Heart left ventricle (tissue), 16 donors: ENCODE measurements around the gene PLCXD3. TPM values are rescaled to one million over a fixed set of nuclear protein-coding genes. Genes with fewer than 3 reads are reported as not detected.

Experiments used
- ATAC-seq, 4 donors: fragments of 200-7000 bp; cut with Tn5 transposase; one replicate each; pipeline ENCODE4 v1.9.1; 2020 to 2022; ENCODE audit warnings: moderate library complexity in 4 of 4, mild to moderate bottlenecking in 3 of 4, moderate number of reproducible peaks in 1 of 4
- DNase-seq, 5 donors: peaks; one replicate each; pipeline ENCODE4 v3.0.0-alpha.2; 2020
- H3K27ac ChIP-seq, 12 donors: fragments of 200-600 bp; sonication (generic) in 4 of 12; one replicate each; pipeline versions ENCODE4 v1.5.0 to v1.8.0; 2016 to 2022; ENCODE audit warnings: mild to moderate bottlenecking in 2 of 12
- H3K27me3 ChIP-seq, 9 donors: fragments of 200-600 bp; sonication (generic) in 2 of 9; one replicate each; pipeline versions ENCODE4 v1.5.1 to v1.8.0; 2016 to 2022; ENCODE audit warnings: mild to moderate bottlenecking in 3 of 9
- H3K36me3 ChIP-seq, 9 donors: fragments of 200-600 bp; sonication (generic) in 2 of 9; one replicate each; pipeline versions ENCODE4 v1.5.0 to v1.8.0; 2018 to 2022; ENCODE audit warnings: mild to moderate bottlenecking in 2 of 9
- H3K4me1 ChIP-seq, 12 donors: fragments of 200-600 bp; sonication (generic) in 4 of 12; one replicate each; pipeline versions ENCODE4 v1.5.0 to v1.8.0; 2016 to 2022; ENCODE audit warnings: mild to moderate bottlenecking in 3 of 12
- H3K4me3 ChIP-seq, 12 donors: fragments of 200-600 bp; sonication (generic) in 4 of 12; one replicate each; pipeline versions ENCODE4 v1.5.0 to v1.8.0; 2017 to 2022; ENCODE audit warnings: mild to moderate bottlenecking in 9 of 12, moderate library complexity in 4 of 12
- H3K9me3 ChIP-seq, 12 donors: fragments of 200-600 bp; sonication (generic) in 4 of 12; one replicate each; pipeline versions ENCODE4 v1.5.0 to v1.8.0; 2016 to 2022; ENCODE audit warnings: mild to moderate bottlenecking in 1 of 12
- CTCF ChIP-seq, 12 donors: fragments of 200-600 bp; sonication (generic) in 4 of 12; IDR thresholded peaks; one replicate each; pipeline versions ENCODE4 v1.5.0 to v1.8.0; 2018 to 2022; ENCODE audit warnings: antibody characterized with exemption in 12 of 12, mild to moderate bottlenecking in 5 of 12
- POLR2A ChIP-seq, 2 donors: fragments of 450-650 bp; IDR thresholded peaks; one replicate each; pipeline ENCODE4 v1.6.1; 2017; ENCODE audit warnings: antibody characterized with exemption in 2 of 2, mild to moderate bottlenecking in 2 of 2, moderate library complexity in 2 of 2
- WGBS, 4 donors: extraction: QIAGEN DNeasy Blood & Tissue Kit in 2 of 4; methylation state at CpG; one replicate each; pipeline versions ENCODE4 v1.1.5 to v1.1.7; 2013 to 2018; 5-methylcytosine and 5-hydroxymethylcytosine counted together
- intact Hi-C, 10 donors: fragments of 100-400 bp; cut with DNase I; formaldehyde crosslinking; loops; one replicate each; pipeline versions ENCODE4 v1.11.1 to v1.14.2; 2022
- polyA plus RNA-seq, 2 donors: library from polyadenylated mRNA; stranded (reverse); fragments of 200-250 nt; gene quantifications; one replicate each; pipeline ENCODE4 v1.2.3, GENCODE V29; 2013
- total RNA-seq, 9 donors: library from RNA; depleted of rRNA in 2 of 9; stranded (reverse); fragments of >200 nt in 2 of 9; fragmentation: NEBNext Ultra II Directional in 3 of 9; extraction: Animal tissue kit (Norgen Biotek cat#: 25700) in 3 of 9; gene quantifications; one replicate each; pipeline versions ENCODE4 v1.1.0 to v1.2.4, GENCODE V29; 2016 to 2023
- donor health status: ischemic (EF 13 %, LVEDD 7.1; RV severe dilation, severe dysfunction).
- donor health status: healthy with polysubstance abuse.
- donor health status: DM: no; HTN: yes; CAD: no.
- donor health status: DM: no; HTN: no; CAD: no.
- donor health status: ischemic (EF 25% LVEDD 6.9; RV normal size, moderate dysfunction).
- donor health status: ischemic (EF 25% LVEDD 5.7; RV mildly dilated, moderate dysfunction).
- donor health status: healthy.
- donor health status: DM: yes; HTN: yes; CAD: no.
- donor health status: ischemic (EF 35%, LVEDD 5.7; RV mildly dilated, moderate dysfunction).
- donor health status: nonischemic (EF 11% LVEDD 7.7; RV severe dilation, severe dysfunction).
- donor health status: DM: yes; HTN: yes; CAD: no.
- donor health status: PGD.
- donor health status: ischemic (EF 29% LVEDD 5.4; RV normal size, mild dysfunction).
- donor health status: nonischemic (EF 23%, LVEDD 6.1; RV moderate dilation, normal function).

Gene PLCXD3
- total and polyA plus RNA-seq, 11 donors: 30.1 to 107 (median 62.5) TPM

- DNase-seq: no peak
- WGBS, 4 donors: 41 to 45% (median 43%) methylated on average over 2 of the region's 2 CpGs
- intact Hi-C loops: no loop called here
- ATAC-seq: peak in 3 of 4 donors; percentile 21 to 36 (median 34)
- no peak overlapping the region for H3K4me3 ChIP-seq
- H3K4me1 ChIP-seq: peaks cover 0 to 37% (median 13%) of the 10 kb centered on the region in 12 donors
- TF ChIP-seq POLR2A (IDR thresholded peaks at IDR 0.05) (no peak), CTCF (IDR thresholded peaks at IDR 0.05) (no peak)
- no peaks in the 10 kb centered on the region for H3K9me3 ChIP-seq
- peak overlapping the region in 3 of 12 donors; percentile 8 to 43 (median 30) for H3K27ac ChIP-seq
- no peaks in the 10 kb centered on the region for H3K36me3 ChIP-seq
- no peaks in the 10 kb centered on the region for H3K27me3 ChIP-seq
Measured at GRCh38 chr5:41369799-41370198, 140.6 kb downstream of the PLCXD3 start.

- TF ChIP-seq CTCF (IDR thresholded peaks at IDR 0.05) (no peak), POLR2A (IDR thresholded peaks at IDR 0.05) (no peak)
- H3K27ac ChIP-seq: peak overlapping the region in 1 of 12 donors; percentile 54
- no peak for ATAC-seq
- intact Hi-C loops: no loop called here
- no peak for DNase-seq
- no peaks in the 10 kb centered on the region for H3K9me3 ChIP-seq
- H3K4me1 ChIP-seq: peaks cover 0 to 49% (median 16%) of the 10 kb centered on the region in 12 donors
- H3K4me3 ChIP-seq: no peak overlapping the region
- no peaks in the 10 kb centered on the region for H3K27me3 ChIP-seq
- H3K36me3 ChIP-seq: no peaks in the 10 kb centered on the region
- WGBS, 4 donors: 69 to 79% (median 73%) methylated on average over 2 of the region's 2 CpGs
Measured at GRCh38 chr5:41368158-41368557, 142.2 kb downstream of the PLCXD3 start.

GRCh38 chr5:41365369-41365768, 145.0 kb downstream of the PLCXD3 start:
- H3K36me3 ChIP-seq: no peaks in the 10 kb centered on the region
- TF ChIP-seq POLR2A (IDR thresholded peaks at IDR 0.05) (no peak), CTCF (IDR thresholded peaks at IDR 0.05) (no peak)
- DNase-seq: no peak
- no peaks in the 10 kb centered on the region for H3K27me3 ChIP-seq
- H3K4me3 ChIP-seq: no peak overlapping the region
- intact Hi-C loops: no loop called here
- WGBS, 4 donors: 1 to 47% (median 24%) methylated on average over 1 of the region's 1 CpG
- no peak overlapping the region for H3K27ac ChIP-seq
- peaks cover 0 to 41% (median 11%) of the 10 kb centered on the region in 12 donors for H3K4me1 ChIP-seq
- ATAC-seq: no peak
- no peaks in the 10 kb centered on the region for H3K9me3 ChIP-seq

GRCh38 chr5:41364346-41364745, 146.1 kb downstream of the PLCXD3 start:
- ATAC-seq: no peak
- H3K4me1 ChIP-seq: peaks cover 0 to 35% (median 8%) of the 10 kb centered on the region in 12 donors
- H3K36me3 ChIP-seq: no peaks in the 10 kb centered on the region
- no peaks in the 10 kb centered on the region for H3K27me3 ChIP-seq
- 35 to 48% (median 38%) methylated on average over 1 of the region's 1 CpG for WGBS, 4 donors
- no peak overlapping the region for H3K4me3 ChIP-seq
- intact Hi-C loops: no loop called here
- H3K9me3 ChIP-seq: peaks cover 0 to 10% (median 0%) of the 10 kb centered on the region in 12 donors
- H3K27ac ChIP-seq: no peak overlapping the region
- DNase-seq: no peak
- TF ChIP-seq POLR2A (IDR thresholded peaks at IDR 0.05): no peak
- no peak for TF ChIP-seq CTCF (IDR thresholded peaks at IDR 0.05)
